ENCODE measurements around the gene HS3ST5.
"Not testable (repeated sequence)": the region's sequence is repeated elsewhere in the genome, so short reads cannot be mapped to it uniquely, and the experiment has no call there.

Gene HS3ST5

GRCh38 chr6:114039841-114040240, 303.0 kb downstream of the HS3ST5 start:
- DNase-seq: no peak

- no peak for DNase-seq
Measured at GRCh38 chr6:114033606-114034005, 309.2 kb downstream of the HS3ST5 start.

GRCh38 chr6:114032721-114033120, 310.1 kb downstream of the HS3ST5 start:
- DNase-seq: no peak

GRCh38 chr6:114030767-114031166, 312.1 kb downstream of the HS3ST5 start:
- no peak for DNase-seq

- no peak for DNase-seq
Measured at GRCh38 chr6:114024746-114025145, 318.1 kb downstream of the HS3ST5 start.

- DNase-seq: no peak
Measured at GRCh38 chr6:114020196-114020595, 322.6 kb downstream of the HS3ST5 start.

GRCh38 chr6:114017146-114017545, 325.7 kb downstream of the HS3ST5 start:
- not testable (repeated sequence) for DNase-seq

- DNase-seq: not testable (repeated sequence)
Measured at GRCh38 chr6:114014106-114014505, 328.7 kb downstream of the HS3ST5 start.

- not testable (repeated sequence) for DNase-seq
Measured at GRCh38 chr6:114011486-114011885, 331.3 kb downstream of the HS3ST5 start.

- no peak for DNase-seq
Measured at GRCh38 chr6:114010540-114010939, 332.3 kb downstream of the HS3ST5 start.

- DNase-seq: no peak
Measured at GRCh38 chr6:114009192-114009591, 333.6 kb downstream of the HS3ST5 start.

GRCh38 chr6:114008331-114008730, 334.5 kb downstream of the HS3ST5 start:
- no peak for DNase-seq

- no peak for DNase-seq
Measured at GRCh38 chr6:114007516-114007915, 335.3 kb downstream of the HS3ST5 start.
